RWPE1 (cell line): ENCODE data around the gene FAM13A.
A peak's percentile ranks its signal among the peaks of the same experiment; 100 is the strongest.

Experiments
- CTCF ChIA-PET: fragments of 350-600 bp; sonication (Branson Sonifier 250); formaldehyde crosslinking; extraction: SDS; loops from one replicate; lab custom pipeline; 2021; lab: Yijun Ruan, JAX
- POLR2A ChIA-PET: fragments of 400-600 bp; formaldehyde crosslinking; extraction: SDS; loops from one replicate; lab custom pipeline; 2020; ENCODE audit warnings: antibody characterized with exemption; ENCODE audit not compliant: low non-redundant PET; lab: Yijun Ruan, JAX
- DNase-seq: peaks from one replicate; pipeline ENCODE4 v3.0.0; 2012; ENCODE audit warnings: low spot score
- H3K27ac ChIP-seq: fragments of 450-650 bp; 2 replicates; pipeline ENCODE4 v1.5.1; 2017
- CTCF ChIP-seq: fragments of 450-650 bp; conservative IDR thresholded peaks from 2 replicates; pipeline ENCODE4 v1.5.1; 2017; ENCODE audit warnings: low read depth, mild to moderate bottlenecking

The FAM13A gene

GRCh38 chr4:88828842-88829571 lies 228.0 kb downstream of the FAM13A start:
- DNase-seq = no peak
- no peak for TF ChIP-seq CTCF
- ChIA-PET CTCF (no interaction called here), POLR2A (no interaction called here)
- H3K27ac ChIP-seq = no peak overlapping the region

- ChIA-PET POLR2A (no interaction called here), CTCF (no interaction called here)
- H3K27ac ChIP-seq = no peak overlapping the region
- TF ChIP-seq CTCF = no peak
- DNase-seq = peak; percentile 5
These were observed 229.5 kb downstream of the FAM13A start for GRCh38 chr4:88827442-88827841.

- no peak for TF ChIP-seq CTCF
- CTCF ChIA-PET = no interaction called here
- no peak overlapping the region for H3K27ac ChIP-seq
- POLR2A ChIA-PET = no interaction called here
- no peak for DNase-seq
These were observed 230.2 kb downstream of the FAM13A start for GRCh38 chr4:88826771-88827170.

- CTCF ChIA-PET = interaction anchor here (0.7 kb wide), 1 partner anchor 51 kb away, joined by 4 read pairs; no protein-coding TSS in a partner anchor
- TF ChIP-seq CTCF = no peak
- no peak overlapping the region for H3K27ac ChIP-seq
- POLR2A ChIA-PET = no interaction called here
- no peak for DNase-seq
These were observed 231.1 kb downstream of the FAM13A start for GRCh38 chr4:88825931-88826330.

DNA sequence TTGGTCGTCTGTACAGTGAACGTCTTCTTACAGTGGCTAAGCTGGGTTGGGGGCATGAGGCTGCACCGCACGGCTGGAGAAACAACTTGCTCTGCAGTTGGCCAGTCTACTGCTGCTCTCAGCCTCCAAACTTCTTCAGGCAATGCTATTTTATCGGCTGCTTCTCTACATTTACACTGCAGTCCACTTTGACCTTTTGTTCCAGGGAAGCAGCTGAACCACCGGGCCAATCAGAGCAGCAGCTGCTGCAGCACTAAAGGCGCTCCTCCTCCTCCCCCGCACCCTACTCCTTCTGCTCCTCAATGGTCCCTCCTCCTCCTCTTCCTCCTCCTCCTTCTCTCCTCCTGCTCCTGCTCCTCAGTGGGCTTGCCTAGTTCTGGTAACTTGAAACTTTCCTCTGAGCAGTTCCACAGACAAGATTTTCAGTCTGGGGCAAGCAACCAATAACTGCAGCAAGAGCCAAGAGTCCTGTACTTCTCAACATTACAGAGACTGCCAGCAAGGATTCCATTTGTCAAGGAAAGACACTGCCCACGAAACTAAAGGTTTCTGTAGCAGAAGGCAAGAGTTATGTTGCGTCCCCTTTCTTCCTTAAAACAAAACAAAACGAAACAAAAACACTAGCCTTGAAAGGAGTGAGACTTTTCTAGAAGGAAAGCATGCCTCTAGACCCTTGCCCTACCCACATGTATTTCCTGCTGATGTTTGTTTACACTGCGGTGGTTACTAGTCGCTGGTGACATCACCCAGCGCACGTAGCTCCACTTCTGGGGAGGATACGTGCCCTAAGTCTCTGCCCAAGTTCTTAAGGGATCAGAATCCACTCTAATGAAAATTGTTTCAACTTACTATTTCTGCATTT lies 233.7 kb downstream of the FAM13A start:
- POLR2A ChIA-PET = no interaction called here
- CTCF ChIA-PET = interaction anchor here (0.6 to 0.7 kb wide), 2 partner anchors 10 to 17 kb away, joined by 3 read pairs; no protein-coding TSS in a partner anchor
- no peak for TF ChIP-seq CTCF
- DNase-seq = peak; percentile 70
- peak overlapping the region; percentile 85 for H3K27ac ChIP-seq

GRCh38 chr4:88822034-88822789 lies 234.8 kb downstream of the FAM13A start:
- POLR2A ChIA-PET = no interaction called here
- no peak for DNase-seq
- TF ChIP-seq CTCF = no peak
- H3K27ac ChIP-seq = no peak overlapping the region
- CTCF ChIA-PET = no interaction called here
